CD1c-positive myeloid dendritic cell (primary cell): ENCODE results near the gene GFI1B.

Experiments used
- DNase-seq: peaks from one replicate; pipeline ENCODE4 v3.0.0-alpha.2; 2016; ENCODE audit errors: extremely low spot score

The GFI1B gene

GRCh38 chr9:132978451-132979131 is at the start of gene GFI1B:
Gene GFI1B, plus strand, starts transcription at chr9:132978694. Its CDS starts 7,985 bp downstream, at chr9:132986679.
- peak; percentile 26 for DNase-seq

GRCh38 chr9:132931178-132931735 is 47.2 kb upstream of the GFI1B start:
- no peak for DNase-seq

GRCh38 chr9:132935026-132935425 is 43.5 kb upstream of the GFI1B start:
- no peak for DNase-seq

GRCh38 chr9:132937463-132937901 is 41.0 kb upstream of the GFI1B start:
- no peak for DNase-seq

- DNase-seq = no peak
Measured at GRCh38 chr9:132939169-132939568, 39.3 kb upstream of the GFI1B start.

GRCh38 chr9:132942541-132943182 is 35.8 kb upstream of the GFI1B start:
- no peak for DNase-seq

GRCh38 chr9:132943651-132944293 is 34.7 kb upstream of the GFI1B start:
- DNase-seq = peak; percentile 9

- peak; percentile 97 for DNase-seq
Measured at GRCh38 chr9:132944294-132945185, 34.0 kb upstream of the GFI1B start, which contains the start of gene TSC1. Gene TSC1, minus strand, starts transcription at chr9:132944616. Its CDS starts 15,744 bp downstream, at chr9:132928872.

- DNase-seq = no peak
Measured at GRCh38 chr9:132945186-132946130, 33.0 kb upstream of the GFI1B start.

- no peak for DNase-seq
Measured at GRCh38 chr9:132946211-132946610, 32.3 kb upstream of the GFI1B start.

- DNase-seq = no peak
Measured at GRCh38 chr9:132946631-132947295, 31.7 kb upstream of the GFI1B start.

- no peak for DNase-seq
Measured at GRCh38 chr9:132947756-132948155, 30.7 kb upstream of the GFI1B start.

GRCh38 chr9:132948482-132949050 is 29.9 kb upstream of the GFI1B start:
- no peak for DNase-seq

GRCh38 chr9:132949709-132950108 is 28.8 kb upstream of the GFI1B start:
- DNase-seq = no peak

- no peak for DNase-seq
Measured at GRCh38 chr9:132955123-132955522, 23.4 kb upstream of the GFI1B start.

- no peak for DNase-seq
Measured at GRCh38 chr9:132955768-132956167, 22.7 kb upstream of the GFI1B start.

GRCh38 chr9:132957805-132958204 is 20.7 kb upstream of the GFI1B start:
- no peak for DNase-seq

GRCh38 chr9:132961002-132961401 is 17.5 kb upstream of the GFI1B start:
- no peak for DNase-seq

GRCh38 chr9:132965478-132965877 is 13.0 kb upstream of the GFI1B start:
- no peak for DNase-seq
